ENCODE results near the gene AGPS. TPM values are rescaled to one million over a fixed set of nuclear protein-coding genes. Genes with fewer than 3 reads are reported as not detected.

The AGPS gene
- total and polyA plus RNA-seq, 2 of the 13 experiments (the other 11 are each of a cell fraction or from before 2014, with no cell fraction given) = 39.4 to 99.0 TPM

GRCh38 chr2:177506998-177507397, 114.4 kb downstream of the AGPS start:
- BruUV-seq (replicated peaks) = no TSS peak
- peaks cover 10 to 69% of the 10 kb centered on the region in 2 experiments for H3K36me3 ChIP-seq (replicated peaks in 1 of 2; ENCODE audit: control insufficient read depth in 1 of 2, insufficient read depth in 2 of 2, low read length in 2 of 2)
- ChIA-PET POLR2A (no interaction called here), CTCF (ENCODE audit: low intra/inter-chr PET ratio, low total read pairs) (no interaction called here)
- H3K79me2 ChIP-seq (ENCODE audit: insufficient read depth, low read length) = no peaks in the 10 kb centered on the region
- no peak overlapping the region for H3K4me2 ChIP-seq (ENCODE audit: low read depth, low read length)
- no peak overlapping the region for H3K9ac ChIP-seq (ENCODE audit: insufficient read depth, low read depth, low read length)
- no peaks in the 10 kb centered on the region for H4K20me1 ChIP-seq (ENCODE audit: insufficient read depth, low read length)
- WGBS (ENCODE audit: low lambda C conversion rate) = 97% methylated on average over 2 of the region's 2 CpGs
- intact Hi-C loops (cut with micrococcal nuclease; ENCODE audit: unreplicated experiment) (no loop called here), in situ Hi-C loops (cut with HindIII; ENCODE audit: extremely low pct_ligation_motif_present, low pct_unique_long_range_greater_than_20kb) (no loop called here)
- no peak for TF ChIP-seq RFXANK (CRISPR knock-in tag; IDR thresholded peaks at IDR 0.05)
- no peak for TF ChIP-seq ZNF879 (CRISPR knock-in tag; IDR thresholded peaks at IDR 0.05)
- no peak for TF ChIP-seq ZBTB1 (CRISPR knock-in tag; IDR thresholded peaks at IDR 0.05; ENCODE audit: borderline replicate concordance)
- TF ChIP-seq ARNTL (CRISPR knock-in tag; IDR thresholded peaks at IDR 0.05) = no peak
- TF ChIP-seq ZNF441 (CRISPR knock-in tag; IDR thresholded peaks at IDR 0.05; ENCODE audit: borderline replicate concordance) = no peak
- TF ChIP-seq ZNF782 (CRISPR knock-in tag; IDR thresholded peaks at IDR 0.05; ENCODE audit: borderline replicate concordance) = no peak
- no peak for TF ChIP-seq RBM39 (IDR thresholded peaks at IDR 0.05; ENCODE audit: low read depth, low read length, poor library complexity, severe bottlenecking)
- no peak for TF ChIP-seq MNT (IDR thresholded peaks at IDR 0.05)
- TF ChIP-seq SNAPC5 (CRISPR knock-in tag; IDR thresholded peaks at IDR 0.05; ENCODE audit: borderline replicate concordance) = no peak
- TF ChIP-seq IRX3 (CRISPR knock-in tag; IDR thresholded peaks at IDR 0.05; ENCODE audit: borderline replicate concordance, low read depth) = no peak
- no peak for TF ChIP-seq BRD4 (CRISPR knock-in tag; IDR thresholded peaks at IDR 0.05)
- no peak for TF ChIP-seq NONO (IDR thresholded peaks at IDR 0.05)
- no peak for TF ChIP-seq NONO (CRISPR knock-in tag; conservative IDR thresholded peaks at IDR 0.05)
- TF ChIP-seq SKIL (CRISPR knock-in tag; IDR thresholded peaks at IDR 0.05; ENCODE audit: borderline replicate concordance) = no peak
- DNase-seq (ENCODE audit: low spot score) (no peak), ATAC-seq (no peak), FAIRE-seq (no peak)
- H3K4me1 ChIP-seq (ENCODE audit: insufficient read depth, low read length) = no peaks in the 10 kb centered on the region
- H3K4me3 ChIP-seq (replicated peaks in 1 of 3; ENCODE audit: insufficient read depth in 1 of 3, low read depth in 2 of 3, low read length in 3 of 3) = no peak overlapping the region
- H3K27me3 ChIP-seq (ENCODE audit: control insufficient read depth in 1 of 2, insufficient read depth in 2 of 2, low read length in 2 of 2) = no peaks in the 10 kb centered on the region
- H3K9me3 ChIP-seq (ENCODE audit: low read length) = no peaks in the 10 kb centered on the region
- no peak overlapping the region for H3K27ac ChIP-seq (ENCODE audit: extremely low read length, insufficient read depth, low read length)
- no peak overlapping the region for H2AFZ ChIP-seq (ENCODE audit: low read length)
